AG09309 (cell line): Measurements from ENCODE around the gene CDKN3.
"Not testable (repeated sequence)": the region's sequence is repeated elsewhere in the genome, so short reads cannot be mapped to it uniquely, and the experiment has no call there.

Experiments used
- DNase-seq: peaks from one replicate; pipeline ENCODE4 v3.0.0-alpha.2; 2010; ENCODE audit warnings: low read depth
- H3K4me3 ChIP-seq: 2 replicates; pipeline ENCODE4 v1.5.1; 2011; ENCODE audit warnings: mild to moderate bottlenecking, low read depth, low read length, moderate library complexity; ENCODE audit not compliant: control insufficient read depth
- TF ChIP-seq, protein P1 (sequence below): IDR thresholded peaks from 2 replicates; pipeline ENCODE4 v1.5.1; 2011; ENCODE audit warnings: mild to moderate bottlenecking, low read depth, low read length, inconsistent platforms; ENCODE audit not compliant: insufficient read depth, control insufficient read depth; ENCODE audit errors: missing control alignments

The CDKN3 gene

DNA sequence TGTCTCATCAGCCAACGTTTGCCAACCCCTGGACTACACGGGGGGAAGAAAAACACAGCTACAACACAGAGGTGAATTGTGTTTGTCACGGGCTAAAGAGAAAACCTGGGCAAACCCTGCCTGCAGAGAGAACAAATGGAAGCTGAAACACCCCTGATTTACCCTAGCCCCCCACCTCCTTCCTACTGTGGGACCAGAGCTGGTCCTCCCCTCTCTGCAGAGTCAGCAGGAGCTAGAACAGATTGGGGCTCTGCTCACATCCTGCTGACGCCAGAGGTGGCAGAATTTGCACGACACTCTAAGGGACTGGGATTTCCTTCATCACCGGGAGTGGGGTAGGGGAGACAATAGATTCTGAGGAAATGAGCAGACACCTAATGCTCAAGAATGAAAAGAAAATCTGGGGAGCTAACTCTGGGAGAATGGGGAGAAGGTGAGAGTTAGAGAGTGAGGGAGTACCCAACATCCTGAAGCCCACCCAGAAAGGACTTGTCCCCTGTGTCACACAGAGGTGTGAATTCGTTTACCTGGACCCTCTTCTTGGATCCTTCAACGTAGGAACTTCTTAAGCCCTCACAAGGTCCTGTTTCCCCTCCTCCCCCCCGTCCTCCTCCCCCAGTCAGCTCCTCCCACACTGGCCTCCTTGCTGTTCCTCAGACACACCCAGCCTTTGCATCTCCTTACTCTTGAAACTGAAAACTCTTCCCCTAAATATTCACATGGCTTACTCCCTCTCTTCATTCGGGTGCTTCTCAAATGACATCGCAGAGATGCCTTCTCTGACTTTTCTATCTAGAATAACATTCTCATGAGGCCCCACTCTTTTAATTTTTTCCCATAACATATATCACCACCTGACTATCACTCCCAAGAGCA, 26.2 kb upstream of the CDKN3 start:
- DNase-seq: no peak
- TF ChIP-seq, protein P1, sequence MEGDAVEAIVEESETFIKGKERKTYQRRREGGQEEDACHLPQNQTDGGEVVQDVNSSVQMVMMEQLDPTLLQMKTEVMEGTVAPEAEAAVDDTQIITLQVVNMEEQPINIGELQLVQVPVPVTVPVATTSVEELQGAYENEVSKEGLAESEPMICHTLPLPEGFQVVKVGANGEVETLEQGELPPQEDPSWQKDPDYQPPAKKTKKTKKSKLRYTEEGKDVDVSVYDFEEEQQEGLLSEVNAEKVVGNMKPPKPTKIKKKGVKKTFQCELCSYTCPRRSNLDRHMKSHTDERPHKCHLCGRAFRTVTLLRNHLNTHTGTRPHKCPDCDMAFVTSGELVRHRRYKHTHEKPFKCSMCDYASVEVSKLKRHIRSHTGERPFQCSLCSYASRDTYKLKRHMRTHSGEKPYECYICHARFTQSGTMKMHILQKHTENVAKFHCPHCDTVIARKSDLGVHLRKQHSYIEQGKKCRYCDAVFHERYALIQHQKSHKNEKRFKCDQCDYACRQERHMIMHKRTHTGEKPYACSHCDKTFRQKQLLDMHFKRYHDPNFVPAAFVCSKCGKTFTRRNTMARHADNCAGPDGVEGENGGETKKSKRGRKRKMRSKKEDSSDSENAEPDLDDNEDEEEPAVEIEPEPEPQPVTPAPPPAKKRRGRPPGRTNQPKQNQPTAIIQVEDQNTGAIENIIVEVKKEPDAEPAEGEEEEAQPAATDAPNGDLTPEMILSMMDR: no peak
- H3K4me3 ChIP-seq: no peak overlapping the region

DNA sequence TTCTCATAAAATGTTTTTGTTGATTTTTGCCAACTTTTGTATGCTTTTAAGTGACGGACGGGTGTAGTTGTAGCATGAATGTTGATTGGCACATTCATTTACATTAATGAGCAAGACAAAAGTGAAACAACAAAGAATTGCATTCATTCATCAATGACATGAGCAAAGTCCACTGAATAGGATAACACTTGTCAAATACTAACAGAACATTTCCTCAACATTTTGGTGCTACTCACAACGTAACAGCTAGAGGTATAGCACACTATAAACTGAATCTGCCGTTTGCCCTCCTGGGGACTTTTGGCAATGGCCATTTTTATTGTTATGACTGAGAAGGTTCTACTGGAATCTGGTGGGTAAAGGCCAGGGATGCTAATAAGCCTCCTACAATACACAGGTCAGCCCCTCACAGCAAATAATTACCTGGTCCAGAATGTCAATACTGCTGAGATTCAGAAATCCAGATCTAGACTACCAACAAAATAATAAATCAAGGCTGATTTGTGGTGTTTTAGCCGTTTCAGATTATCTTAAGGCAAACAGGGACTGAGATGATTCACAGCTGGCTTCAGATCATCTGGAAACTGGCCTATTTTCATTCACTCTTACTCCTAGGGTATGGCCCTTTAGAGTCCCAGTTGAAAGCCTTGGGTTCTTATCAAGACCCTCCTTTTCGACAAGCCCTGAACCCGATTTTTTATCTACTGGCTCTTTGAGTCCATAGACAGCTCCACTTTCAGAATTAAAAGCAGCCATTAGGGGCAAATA, 22.5 kb upstream of the CDKN3 start:
- TF ChIP-seq, protein P1: no peak
- H3K4me3 ChIP-seq: no peak overlapping the region
- no peak for DNase-seq

- DNase-seq: no peak
- TF ChIP-seq, protein P1: no peak
- no peak overlapping the region for H3K4me3 ChIP-seq
Measured at GRCh38 chr14:54377501-54377900, 19.3 kb upstream of the CDKN3 start.

DNA sequence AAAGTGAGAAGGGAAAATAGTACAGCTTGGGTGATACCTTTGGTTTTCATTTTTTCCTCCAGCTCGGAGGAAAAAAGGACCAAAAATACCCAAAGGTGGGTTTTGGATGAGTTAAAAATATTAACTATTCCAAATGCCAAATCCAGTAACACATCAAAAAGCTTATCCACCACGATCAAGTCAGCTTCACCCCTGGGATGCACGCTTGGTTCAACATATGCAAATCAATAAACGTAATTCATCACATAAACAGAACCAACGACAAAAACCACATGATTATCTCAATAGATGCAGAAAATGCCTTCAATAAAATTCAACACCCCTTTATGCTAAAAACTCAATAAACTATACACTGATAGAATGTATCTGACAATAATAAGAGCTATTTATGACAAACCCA, 17.9 kb upstream of the CDKN3 start:
- DNase-seq, H3K4me3 ChIP-seq: not testable (repeated sequence)

GRCh38 chr14:54380558-54380957, 16.2 kb upstream of the CDKN3 start:
- not testable (repeated sequence) for H3K4me3 ChIP-seq, DNase-seq

DNA sequence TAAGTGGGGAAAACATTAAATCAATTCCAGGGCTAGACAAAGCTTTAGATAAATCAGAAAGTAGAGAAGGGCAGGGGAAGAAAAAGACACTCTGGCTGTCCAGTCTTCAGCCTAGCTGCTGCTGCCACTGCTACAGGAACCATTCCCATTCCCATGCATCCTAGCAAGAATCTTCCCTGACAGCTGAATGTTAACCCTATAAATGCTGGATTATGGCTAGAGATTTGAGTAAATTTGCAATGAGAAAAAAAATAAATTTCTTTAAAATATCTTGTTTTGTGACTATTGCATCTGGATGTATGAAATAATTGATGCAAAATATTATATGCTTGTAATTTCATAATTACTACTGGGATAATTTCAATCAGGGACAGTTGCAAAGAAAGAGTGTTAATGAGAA, 15.0 kb upstream of the CDKN3 start:
- H3K4me3 ChIP-seq: no peak overlapping the region
- DNase-seq: no peak
- TF ChIP-seq, protein P1: no peak

DNA sequence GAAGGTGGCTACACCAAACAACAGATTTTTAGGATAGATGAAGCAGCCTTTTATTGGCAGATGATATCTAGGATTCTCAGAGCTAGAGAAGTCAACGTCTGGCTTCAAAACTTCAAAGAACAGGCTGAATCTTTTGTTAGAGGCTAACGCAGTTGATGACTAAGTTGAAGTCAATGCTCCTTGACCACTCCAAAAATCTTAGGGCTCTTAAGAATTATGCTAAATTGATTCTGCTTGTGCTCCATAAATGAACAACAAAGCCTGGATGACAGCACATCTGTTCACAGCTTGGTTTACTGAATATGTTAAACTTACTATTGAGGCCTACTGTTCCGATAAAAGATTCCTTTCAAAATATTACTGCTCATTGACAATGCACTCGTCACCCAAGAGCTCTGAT, 13.0 kb upstream of the CDKN3 start:
- no peak overlapping the region for H3K4me3 ChIP-seq
- TF ChIP-seq, protein P1: no peak
- no peak for DNase-seq

DNA sequence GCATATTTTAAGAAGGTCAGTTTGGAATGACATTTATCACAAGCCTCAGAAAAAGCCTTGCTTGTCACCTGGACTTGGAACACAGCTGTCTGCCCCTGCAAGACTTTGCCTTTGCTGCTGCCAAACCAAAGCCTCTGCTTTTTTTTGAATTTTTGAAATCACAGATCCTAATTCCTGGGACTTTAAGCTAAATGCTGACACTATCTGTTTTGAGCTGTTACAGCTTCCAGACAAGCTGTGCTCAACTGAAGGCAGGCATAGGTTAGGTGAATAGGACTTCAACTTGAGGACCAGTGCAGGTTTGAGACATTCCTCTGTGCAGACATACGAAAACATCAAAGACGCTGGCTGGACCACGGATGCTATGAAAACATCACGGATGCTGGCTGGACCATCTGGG, 11.3 kb upstream of the CDKN3 start:
- TF ChIP-seq, protein P1: no peak
- no peak overlapping the region for H3K4me3 ChIP-seq

More for the DNA sequence above, 11.3 kb upstream of the CDKN3 start:
- DNase-seq: no peak
